GM04503 (cell line): ENCODE data around the gene CD7.

ENCODE experiments used
- DNase-seq: peaks from one replicate; pipeline ENCODE4 v3.0.0-alpha.2; 2012; ENCODE audit warnings: low read depth

The CD7 gene

DNA sequence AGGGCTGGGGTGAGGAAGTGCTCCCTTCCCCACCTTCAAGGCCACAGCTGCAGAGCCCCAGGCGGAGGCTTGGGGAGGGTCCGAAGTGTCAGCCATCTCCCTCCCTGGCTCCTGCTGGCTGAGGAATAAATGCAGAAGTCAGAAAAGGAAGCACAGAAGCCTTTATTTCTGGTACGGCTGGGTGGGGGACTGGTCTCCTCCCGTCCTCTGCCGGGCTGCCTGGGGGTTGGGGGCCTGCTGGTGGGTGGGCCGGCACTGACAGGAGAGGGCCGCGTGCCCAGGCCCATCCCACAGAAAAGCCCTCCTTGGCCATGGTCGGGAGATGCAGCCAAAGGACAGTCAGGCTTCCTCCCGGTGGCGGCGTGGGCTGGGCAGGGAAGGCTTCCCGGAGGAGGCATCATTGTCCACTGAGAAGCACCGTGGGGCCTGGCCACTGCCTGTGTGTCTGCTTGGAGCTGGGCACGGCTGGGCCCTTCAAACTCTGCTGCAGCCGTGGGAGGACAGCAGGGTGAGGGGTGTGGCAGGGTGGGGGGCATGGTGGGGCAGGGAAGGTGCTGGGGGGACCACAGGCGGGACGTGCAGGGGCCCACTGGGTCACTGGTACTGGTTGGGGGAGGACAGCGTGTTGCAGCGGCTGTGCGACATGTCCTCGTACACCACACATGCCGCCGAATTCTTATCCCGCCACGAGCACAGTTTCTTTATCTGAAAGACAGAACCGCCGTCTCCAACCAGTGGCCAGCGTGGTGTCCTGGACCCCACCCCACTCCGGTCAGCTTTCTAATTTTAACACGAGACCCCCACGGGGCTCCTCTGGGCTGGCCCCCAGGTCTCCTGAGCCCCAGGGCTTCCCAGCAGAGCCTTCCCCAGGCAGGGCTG is 2.4 kb downstream of the CD7 start:
- no peak for DNase-seq

DNA sequence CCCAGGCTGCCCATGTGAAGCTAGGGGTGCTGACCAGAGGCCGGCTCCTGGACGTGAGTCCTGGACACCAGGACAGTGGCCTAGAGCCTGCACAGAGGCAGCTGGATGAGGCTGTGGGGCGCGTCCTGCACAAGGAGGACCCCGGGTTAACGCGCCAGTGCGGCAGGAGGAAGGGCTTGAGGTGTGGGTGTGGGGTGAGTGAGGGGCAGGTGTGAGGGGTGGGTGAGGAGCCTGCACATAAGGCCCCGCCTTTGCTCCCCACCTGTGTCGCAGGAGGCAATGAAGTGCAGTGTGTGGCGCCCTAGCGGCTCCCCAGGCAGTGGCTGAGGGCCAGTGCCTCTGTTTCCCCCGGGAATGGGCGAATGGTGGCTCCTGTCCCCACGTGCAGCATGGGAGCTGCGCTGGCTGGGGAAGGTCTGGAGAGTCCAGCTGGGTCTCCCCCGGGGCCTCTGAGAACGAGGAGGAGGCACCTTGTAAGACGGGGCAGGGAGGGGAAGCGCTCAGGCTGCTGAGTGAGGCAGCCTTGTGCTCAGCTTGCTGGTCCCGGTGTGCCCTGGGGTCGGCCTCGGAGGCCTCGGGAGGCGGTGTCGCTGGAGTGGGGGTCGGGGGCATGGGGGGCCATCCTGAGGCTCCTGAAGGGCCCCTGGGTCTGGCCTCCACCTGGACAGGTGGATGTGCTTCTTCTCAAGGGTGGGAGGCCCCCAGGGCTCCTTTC is 3.2 kb downstream of the CD7 start:
- no peak for DNase-seq

DNA sequence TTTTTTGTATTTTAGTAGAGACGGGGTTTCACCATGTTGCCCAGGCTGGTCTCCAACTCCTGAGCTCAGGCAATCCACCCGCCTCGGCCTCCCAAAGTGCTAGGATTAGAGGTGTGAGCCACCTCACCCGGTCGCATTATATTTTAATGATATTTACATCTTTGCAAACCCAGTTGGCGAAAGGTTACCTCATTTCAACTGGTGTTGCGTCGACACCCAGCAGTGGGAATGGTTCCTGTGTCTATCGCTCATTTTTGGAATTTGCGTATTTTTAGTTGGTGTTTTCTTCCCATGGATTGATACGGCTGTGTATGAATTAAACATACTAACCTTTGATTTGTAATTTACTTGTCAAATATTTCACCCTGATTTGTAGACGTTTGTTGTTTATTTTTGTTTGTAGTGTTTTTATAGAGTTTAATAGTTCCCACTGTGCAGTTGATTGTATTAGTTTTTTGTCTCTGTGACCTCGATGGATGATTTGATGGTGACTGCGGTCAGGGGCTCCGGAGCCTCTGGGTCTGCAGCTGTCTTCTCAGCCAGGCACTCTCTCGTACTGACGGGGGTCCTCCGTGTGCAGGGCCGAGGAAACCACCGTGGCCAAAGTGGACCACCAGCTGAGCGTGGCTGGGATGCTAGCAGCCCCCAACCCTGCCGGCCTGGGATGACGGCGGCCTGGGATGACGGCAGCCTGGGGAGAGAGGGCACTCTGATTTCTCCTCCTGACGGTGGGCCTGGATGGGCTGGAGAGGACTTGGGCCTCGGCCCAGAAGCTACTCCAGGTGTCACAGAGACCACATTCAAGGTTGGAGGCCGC is 4.0 kb downstream of the CD7 start:
- DNase-seq = no peak

DNA sequence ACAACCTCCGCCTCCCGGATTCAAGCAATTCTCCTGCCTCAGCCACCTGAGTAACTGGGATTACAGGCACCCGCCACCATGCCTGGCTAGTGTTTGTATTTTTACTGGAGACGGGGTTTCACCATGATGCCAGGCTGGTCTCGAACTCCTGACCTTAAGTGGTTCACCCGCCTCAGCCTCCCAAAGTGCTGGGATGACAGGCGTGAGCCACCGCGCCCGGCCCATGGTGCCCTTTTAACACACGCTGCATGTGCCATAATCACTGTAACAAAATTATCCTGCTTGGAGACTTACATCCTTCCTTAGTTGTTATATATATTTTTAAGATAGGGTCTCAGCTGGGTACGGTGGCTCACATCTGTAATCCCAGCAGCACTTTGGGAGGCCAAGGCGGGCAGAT is 5.4 kb downstream of the CD7 start:
- DNase-seq = no peak

DNA sequence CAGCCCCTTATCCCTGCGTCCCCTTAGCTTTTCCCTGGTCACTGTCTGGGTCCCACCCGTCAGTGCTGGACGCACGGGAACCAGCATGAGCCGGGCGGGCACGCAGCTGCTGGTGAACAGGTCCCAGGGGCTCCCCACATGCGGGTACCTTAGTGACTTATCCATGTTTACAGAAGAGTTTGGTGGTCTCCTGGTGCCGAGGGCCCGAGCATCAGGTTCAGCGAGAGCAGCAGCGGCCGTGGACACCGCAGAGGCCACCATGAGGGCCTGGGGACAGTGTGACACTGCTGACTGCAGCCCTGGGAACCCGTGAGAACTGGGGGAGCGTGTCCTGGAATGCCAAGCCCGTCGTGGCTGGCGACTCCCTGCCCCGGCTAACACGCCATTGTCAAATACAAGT is 6.5 kb downstream of the CD7 start:
- DNase-seq = no peak

DNA sequence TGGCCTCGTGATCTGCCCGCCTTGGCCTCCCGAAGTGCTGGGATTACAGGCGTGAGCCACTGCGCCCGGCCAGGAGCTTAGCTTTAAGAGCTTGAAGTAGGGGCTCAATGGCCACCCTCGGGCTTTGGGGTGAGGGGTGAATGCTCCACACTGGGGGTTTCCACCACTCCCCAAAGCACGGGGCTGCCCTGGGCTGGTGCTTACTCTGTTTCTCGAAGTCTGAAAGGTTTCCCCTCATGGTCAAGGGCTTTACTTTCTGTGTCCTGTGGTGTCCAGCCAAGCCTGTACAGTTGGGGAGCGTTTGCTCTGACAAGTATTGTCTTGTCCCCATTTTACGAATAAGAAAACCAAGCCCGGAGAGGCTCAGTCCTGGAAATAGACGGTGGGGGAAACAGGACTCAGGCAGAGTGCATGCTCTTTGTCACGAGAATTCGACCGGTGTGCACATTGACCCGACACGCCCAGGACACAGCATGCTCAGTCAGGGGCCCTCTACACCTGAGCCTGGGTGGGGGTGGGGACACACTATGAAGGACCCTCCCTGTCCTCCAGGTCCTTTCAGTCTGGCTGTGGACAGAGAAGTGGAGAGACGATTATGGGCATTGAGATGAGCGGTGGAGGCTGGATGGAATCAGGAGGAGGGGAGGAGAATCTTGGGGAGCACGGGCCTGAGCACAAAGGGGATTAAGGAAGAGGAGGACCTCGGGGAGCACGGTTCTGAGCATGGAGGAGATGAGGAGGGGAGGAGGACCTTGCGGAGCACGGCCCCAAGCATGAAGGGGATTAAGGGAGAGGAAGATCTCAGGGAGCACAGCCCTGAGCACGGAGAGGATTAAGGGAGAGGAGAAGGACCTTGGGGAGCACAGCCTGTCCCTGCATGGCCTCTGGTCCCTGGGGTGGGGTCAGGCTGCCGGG is 7.5 kb downstream of the CD7 start:
- DNase-seq = no peak

DNA sequence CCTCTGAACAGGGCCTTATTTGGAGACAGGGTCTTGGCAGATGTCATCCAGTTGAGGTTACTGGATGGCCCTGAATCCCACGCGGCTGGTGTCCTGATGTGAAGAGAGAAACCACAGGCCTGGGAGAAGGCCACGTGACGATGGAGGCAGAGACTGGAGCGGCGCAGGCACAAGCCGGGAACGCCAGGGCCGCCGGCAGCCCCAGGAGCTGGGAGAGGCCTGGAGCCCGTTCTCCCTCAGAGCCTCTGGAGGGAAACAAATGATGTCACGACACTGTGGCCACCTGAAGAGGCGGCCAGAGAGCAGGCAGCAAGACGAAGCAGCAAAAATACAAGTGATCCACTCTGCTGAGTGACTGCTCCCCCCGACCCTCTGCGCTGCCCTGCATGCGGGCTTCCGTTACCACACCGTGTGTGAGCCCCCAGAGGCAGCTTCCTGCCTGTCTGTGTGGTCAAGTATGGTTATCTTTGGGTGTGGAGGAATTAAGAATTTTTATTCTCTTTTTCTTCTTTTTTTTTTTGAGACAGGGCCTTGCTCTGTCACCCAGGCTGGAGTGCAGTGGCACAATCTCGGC is 11.6 kb downstream of the CD7 start:
- no peak for DNase-seq

DNA sequence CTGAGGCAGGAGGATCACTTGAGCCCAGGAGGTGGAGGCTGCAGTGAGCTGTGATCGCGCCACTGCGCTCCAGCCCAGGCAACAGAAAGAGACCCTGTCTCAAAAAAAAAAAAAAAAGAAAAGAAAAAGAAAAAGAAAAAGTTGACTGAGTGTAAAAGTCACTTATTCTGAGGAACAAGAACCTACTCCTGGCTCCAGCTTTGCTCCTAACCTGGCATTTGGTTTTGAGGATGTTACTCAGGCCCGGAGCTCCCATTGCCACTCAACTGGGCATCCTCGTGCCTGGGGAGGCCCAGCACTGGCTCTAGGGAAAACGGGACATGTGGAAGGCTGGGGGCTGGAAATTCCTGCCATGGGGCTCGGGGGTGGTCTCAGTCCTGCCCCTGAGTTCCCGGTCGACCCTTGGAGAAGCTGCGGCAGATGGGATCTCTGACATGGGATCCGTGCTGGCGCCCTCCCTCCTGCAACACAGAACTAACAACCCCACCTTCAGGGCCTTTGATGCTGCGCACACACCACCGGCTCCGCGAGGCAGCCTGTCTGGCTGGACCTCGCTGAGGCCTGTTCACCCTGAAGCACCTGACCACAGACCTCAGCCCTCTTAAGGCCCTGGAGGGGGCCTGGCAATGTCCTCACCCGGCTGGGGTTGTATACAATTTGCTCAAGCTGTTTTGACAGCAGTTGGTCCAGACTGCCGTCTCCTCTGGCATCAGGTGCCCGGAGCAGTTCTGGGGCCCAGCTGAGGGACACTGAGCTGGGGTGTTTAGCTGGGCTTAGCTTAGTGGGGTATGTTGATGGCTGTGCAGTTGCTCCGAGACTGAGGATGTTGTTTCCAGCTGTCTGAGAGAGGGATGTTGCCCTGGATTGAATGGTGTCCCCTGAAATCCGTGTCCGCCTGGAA is 12.3 kb downstream of the CD7 start:
- DNase-seq = no peak

DNA sequence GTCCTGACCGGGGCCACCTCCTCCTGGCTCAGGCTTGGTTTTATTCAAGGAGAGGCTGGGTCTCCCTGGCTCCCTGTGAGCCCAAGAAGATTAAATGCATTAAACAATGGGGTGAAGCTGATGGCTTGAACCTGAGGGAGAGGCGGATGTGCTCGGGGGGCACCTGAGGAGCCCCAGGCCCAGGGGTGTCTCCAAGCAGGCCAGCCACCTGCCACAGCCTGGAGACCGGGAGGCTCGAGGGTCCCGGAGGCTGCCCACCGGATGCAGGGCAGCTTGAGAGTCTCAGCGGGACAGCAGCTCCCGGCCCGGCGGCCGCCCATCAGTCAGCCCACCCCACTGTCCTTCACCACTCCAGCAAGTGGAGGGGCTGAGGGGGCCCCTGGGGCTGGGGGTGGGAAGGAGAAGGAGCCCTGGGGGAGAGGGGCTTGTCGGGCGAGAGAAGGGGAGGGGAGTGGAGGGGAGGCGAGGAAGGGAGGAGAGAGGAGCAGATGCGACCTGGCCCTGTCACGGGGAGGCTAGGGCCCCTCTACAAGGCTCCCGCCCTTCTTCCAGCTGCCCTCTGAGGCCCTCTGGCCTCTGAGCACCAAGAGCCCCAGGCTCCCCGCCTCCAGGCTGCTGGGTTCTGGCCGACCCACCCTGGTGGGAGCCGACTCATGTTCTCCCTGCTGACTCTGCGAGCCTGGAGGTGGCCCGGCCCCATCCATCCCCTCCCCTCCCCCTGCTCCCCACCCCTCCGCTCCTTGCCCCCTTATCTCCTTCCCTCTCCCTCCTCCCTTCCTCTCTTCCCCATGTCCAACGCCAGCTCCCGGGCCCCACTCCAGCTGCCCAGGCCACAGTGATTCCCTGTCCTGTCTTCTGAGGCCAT is 13.2 kb downstream of the CD7 start:
- DNase-seq = no peak

DNA sequence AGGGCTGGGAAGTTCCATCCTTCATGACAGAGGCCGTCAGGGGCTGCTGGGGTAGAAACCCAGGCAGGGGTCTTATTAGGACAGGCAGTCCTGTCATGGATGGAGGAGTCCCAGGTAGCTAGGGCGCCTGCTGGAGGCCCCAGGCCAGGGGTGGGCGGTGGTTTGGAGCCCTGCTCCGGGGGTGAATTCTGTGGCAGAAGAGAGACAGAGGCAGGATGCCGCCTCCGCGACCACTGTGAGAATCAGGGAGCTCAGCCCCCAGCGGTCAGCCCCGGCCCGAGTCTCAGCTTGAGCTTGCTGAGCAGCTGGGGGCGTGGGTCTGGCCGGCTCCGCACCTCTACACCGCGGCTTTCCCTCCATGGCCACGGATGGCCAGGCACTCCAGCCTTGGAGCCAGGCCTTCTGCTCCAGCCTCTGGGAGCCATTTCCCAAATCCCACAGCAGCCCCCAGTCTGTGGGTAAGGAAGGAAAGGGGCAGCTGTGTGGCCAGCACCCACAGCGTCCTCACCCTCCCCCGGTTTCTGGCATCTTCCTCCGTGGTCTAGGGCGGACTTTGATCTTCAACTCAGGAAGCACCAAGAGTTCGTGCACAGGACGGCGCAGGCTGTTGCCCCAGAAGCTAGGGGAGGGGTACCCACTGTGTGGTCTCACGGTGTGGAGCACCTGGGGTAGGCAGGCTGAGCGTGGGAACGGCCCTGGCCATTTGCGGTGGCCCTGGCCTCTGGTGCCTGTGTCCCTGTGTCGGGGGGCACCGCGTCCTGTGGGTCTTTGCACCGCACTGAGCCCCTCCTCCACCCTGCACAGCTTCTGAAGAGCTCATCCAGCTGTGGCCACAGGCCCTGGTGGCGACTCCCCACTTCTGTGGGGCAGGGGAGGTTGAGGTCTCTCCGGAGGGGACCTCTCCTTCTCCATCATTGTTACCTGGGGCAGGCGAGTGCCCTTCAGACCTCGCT is 14.1 kb downstream of the CD7 start:
- no peak for DNase-seq

DNA sequence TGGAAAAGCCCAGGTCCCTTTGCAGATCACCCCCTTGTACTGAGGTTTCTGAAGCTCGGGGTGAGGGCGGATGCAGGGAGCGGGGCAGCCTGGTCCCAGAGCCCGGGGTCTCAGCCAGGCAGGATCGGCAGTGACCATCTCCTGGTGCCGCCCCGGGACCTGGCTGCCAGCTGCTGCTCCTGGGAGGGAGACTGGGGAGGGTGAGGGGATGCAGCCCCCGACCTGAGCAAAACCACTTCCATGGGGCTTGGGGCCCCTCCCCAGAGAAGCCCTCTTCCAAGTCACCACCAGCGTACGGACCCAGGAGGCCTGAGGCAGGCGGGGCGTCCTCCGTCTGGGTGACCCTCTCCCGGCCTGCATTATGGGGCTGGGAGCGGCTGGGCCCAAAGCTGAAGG is 14.8 kb downstream of the CD7 start:
- DNase-seq = no peak

DNA sequence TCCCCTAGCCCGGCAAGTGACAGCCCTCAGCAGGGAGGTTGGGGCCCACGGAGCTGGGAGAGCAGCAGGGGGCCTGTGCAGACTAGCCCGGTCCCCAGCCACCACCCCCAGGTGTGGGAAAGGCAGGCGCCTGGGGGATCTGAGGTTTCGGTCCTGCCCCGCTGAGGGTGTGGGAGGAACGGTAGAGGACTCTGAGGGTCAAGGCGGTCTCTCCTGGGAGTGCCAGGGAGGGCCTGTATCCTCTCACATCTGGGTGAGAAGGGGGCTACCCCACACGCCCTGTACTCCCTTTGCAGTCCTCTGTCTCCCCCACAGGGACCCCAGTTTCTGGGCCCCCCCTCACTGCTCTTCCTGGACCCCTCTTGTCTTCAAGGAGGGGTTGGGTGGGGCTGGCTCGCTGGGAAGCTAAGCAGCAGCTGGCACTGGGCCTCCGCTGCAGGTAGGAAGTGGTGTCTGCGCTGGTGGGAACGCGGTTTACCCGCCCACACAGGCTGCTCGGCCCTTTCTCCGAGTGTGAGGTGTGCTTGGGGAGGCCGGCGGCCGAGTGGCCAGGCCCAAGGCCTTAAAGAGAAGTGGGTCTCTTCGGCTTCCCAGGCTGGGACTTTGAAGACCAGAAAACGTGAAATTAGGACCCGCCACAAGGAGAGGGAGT is 15.4 kb downstream of the CD7 start:
- no peak for DNase-seq

DNA sequence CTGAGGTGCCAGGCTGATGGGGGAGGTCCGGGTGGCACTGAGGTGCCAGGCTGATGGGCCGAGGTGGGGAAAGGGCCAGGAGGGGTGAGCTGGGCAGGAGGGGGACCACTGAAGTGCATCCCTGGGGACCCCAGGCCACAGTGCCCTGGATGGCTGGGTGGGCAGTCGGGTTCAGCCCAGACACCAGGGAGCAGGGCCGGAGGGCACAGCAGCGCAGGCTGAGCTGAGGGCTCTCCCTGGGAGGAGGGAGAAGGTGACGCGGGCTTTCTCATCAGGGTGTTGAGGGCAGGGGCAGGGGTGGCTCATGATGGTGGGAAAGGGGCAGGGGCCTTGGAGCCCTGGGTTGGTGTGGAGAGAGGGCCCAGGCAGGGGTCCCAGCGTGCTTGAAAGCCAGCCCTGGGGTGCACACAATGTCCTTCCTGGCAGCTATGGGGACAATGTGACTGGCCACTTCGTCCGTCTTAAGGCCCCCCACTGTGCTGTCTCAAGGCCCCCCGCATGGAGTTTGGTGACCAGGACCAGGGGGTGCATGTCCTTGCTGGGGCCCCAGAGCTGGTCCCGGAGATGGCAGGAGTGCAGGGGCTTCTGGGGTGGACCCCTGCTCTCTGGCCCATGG is 16.0 kb downstream of the CD7 start:
- DNase-seq = no peak

DNA sequence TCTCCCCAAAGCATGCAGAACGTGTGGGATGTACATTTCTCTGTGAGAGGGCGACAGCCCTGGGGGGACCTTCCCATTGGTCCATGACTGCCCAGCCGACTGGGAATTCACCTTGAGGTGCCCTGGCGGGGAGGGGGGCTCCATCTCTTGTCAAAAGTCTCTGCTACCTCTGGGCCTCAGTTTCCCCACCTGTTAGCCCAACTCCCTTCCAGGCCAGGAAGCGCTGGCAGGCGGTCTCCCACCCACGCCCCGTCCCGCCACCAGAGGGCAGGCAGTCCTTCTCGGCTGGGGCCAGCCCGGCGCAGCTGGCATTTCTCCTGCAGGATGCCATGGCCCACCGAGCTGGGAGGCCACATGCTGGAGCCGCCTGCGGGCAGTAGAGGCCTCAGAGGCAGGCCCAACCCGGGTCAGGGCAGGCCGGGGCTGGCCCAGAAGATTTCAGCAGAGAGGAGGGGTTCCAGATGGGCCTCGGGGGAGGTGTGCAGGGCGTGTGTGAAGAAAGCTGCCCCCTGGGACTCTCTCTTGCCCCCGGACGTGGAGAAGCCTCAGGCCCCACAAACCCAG is 16.6 kb downstream of the CD7 start:
- DNase-seq = no peak

DNA sequence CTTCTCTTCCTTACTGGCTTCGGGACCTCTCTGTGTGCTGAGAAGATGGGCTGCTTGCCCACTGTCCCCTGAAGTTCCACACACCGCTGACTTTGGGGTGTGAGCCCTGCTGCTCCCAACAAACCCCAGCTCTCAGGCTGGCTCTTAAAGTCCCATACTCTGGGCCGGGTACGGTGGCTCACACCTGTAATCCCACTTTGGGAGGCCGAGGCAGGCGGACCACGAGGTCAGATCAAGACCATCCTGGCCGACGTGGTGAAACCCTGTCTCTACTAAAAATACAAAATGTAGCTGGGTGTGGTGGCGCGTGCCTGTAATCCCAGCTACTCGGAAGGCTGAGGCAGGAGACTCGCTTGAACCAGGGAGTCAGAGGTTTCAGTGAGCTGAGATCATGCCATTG is 17.2 kb downstream of the CD7 start:
- DNase-seq = no peak

DNA sequence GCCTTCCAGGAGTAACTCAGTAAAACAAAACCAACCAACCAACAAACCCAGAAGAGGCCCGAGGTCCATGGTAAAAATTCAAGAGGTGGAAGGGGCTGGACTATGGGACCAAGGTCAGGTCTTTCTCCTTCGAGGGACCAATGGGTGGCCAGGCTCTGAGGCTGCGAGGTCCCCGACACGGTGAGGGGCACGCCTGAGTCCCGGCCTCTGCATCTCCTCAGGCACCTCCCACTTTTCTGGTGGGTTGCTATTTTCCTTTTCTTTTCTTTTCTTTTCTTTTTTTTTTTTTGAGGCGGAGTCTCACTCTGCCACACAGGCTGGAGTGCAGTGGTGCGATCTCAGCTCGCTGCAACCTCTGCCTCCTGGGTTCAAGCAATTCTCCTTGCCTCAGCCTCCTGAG is 18.0 kb downstream of the CD7 start:
- no peak for DNase-seq
